ENCODE measurements around the gene CSNK1G3.
A peak's percentile ranks its signal among the peaks of the same experiment; 100 is the strongest.
"Not testable (repeated sequence)": the region's sequence is repeated elsewhere in the genome, so short reads cannot be mapped to it uniquely, and the experiment has no call there.

CSNK1G3 gene

GRCh38 chr5:123511648-123512605, at the start of gene CSNK1G3:
Gene CSNK1G3 (plus strand): TSS chr5:123512177. CDS start chr5:123545664, 33,487 bp downstream.
- peak; percentile 95 to 97 for DNase-seq

GRCh38 chr5:123466839-123467238, 45.1 kb upstream of the CSNK1G3 start:
- DNase-seq, result not testable (repeated sequence)

- DNase-seq, result no peak
Measured at GRCh38 chr5:123471385-123471784, 40.6 kb upstream of the CSNK1G3 start.

GRCh38 chr5:123472150-123472924, 39.6 kb upstream of the CSNK1G3 start:
- no peak for DNase-seq

DNA sequence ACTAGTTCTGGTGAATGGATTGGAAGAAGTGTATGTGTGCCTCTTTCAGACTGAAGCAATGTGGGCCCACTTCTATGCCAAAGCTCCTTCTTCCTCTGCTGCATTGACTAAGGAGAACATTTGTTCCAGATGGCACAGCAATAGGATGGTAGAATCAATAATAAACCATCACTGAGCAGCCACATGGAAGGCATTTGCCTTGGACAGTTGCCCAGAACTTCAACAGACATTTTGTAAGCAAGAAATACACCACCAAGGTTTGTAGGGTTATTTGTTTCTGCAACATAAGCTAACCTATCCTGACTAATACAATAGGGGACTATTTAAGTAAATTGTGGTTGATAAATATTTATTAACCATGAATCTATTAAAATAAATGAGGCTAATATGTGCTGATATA, 37.7 kb upstream of the CSNK1G3 start:
- no peak for DNase-seq

- no peak for DNase-seq
Measured at GRCh38 chr5:123476731-123477130, 35.2 kb upstream of the CSNK1G3 start.

DNA sequence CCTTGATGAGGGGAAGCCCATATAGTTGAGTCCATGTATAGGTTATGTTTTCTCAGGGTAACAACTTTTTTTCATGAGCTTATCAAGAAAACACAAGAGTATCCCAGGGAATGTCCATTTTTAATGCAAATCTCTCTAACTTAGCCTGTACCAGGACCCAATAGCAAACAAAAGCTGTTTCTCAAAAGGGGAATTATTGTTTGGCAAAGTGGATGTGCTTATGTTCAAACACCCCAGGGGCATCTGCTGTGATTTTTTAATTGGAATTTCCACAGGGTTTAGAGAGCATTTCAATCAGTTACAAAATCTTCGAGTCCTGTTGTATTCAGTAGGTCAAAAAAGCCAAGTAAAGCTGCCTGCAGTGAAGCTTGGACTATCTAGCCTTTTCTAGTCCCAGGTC, 33.4 kb upstream of the CSNK1G3 start:
- DNase-seq, result no peak

- DNase-seq, result no peak
Measured at GRCh38 chr5:123482258-123482657, 29.7 kb upstream of the CSNK1G3 start.

DNA sequence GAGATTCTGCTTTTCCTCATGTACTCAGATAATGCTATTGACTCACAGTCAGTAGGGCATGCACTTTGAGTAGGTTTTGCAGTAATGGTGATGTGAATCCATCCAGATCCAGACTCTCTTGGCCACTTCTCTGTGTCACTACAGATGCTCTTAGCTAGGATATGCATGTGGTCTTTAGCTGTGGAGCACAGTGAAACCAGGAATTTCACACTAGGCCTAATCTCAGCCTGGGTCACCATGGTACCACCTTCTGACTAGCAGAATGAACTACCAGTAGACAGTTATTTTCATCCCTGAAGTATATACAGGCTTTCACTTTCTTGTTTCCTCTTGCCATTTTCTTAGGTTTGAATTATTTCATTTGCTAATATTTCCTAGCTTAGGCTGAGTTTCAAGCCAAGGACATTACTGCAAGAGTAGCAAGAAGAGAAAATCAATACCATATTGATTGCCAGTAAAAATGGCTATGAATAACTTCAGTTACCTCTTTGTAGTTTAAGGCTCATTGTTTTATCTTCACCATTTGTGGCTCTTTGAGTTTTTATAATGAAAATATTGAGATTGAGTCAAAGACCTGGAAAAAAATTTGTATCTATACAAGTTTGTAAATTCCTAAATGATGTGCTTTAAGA, 28.4 kb upstream of the CSNK1G3 start:
- DNase-seq, result no peak

GRCh38 chr5:123485275-123485674, 26.7 kb upstream of the CSNK1G3 start:
- DNase-seq, result no peak

DNA sequence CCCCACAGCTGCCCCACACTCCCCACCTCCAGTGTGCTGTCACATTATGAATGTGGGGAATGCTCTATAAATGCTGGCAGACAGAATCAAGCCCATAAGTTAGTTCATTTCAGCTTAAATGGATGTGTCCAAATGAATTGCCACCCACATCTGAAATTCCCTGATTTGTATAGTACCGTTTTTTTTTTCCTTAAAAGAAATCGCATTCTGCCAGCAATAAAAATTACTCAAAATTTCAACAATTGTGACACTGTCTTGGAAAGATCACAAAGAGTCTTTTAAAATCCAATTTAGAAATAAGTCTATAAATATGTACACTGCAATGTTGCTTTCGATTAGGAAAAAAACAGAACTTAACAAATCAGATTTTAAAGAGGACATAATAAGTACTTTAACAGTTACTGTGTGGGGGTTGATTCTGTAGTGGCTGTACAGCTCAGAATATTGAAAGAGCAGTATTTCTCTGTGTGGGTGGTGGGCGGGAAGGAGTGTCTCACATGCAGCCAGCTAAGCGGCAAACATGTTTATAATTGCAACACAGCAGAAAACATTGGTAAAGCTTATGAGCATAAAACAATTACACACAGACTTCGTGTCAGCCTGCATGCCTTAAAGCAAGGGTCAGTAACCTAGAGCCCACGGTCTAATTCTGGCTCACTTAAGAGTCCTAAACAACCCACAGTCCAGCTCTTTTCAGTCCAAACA, 24.9 kb upstream of the CSNK1G3 start:
- no peak for DNase-seq

DNA sequence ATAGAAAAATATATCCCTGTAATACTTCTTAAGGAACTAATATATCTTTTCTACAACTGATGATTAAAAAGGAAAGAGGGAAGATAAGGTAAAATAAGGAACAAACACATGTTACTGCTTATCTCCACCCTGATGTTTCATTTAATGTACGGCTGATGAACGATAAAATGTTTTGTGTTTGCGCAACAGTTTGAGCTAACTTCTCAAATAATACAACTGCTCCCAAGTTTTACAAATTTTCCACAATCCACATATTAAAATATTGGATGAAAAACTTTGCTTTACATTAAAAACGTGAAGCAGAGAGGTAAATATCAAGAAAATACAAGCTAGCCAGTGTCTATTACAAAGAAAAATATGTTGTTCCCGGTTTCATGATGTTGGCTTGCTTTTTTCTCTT, 21.0 kb upstream of the CSNK1G3 start:
- no peak for DNase-seq

- DNase-seq, result not testable (repeated sequence)
Measured at GRCh38 chr5:123495211-123495610, 16.8 kb upstream of the CSNK1G3 start.

DNA sequence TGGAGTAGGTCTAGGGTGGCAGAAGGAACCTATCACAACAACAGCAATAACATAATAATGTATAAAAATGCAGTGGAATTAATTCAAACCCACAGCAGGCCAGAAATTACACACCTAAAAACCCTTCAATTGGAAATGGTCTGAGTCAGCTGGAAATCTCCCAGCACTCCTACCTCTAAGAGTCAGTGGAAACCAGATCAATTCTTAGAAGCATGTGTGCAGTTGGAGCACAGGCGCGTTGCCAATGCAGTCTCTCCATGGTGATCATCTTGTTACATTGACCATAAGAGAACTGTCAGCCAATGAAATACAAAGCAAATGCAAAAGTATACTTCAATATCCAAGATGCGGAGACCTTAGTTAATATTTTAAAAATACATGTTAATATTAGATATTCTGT, 15.1 kb upstream of the CSNK1G3 start:
- no peak for DNase-seq

- DNase-seq, result no peak
Measured at GRCh38 chr5:123500471-123500870, 11.5 kb upstream of the CSNK1G3 start.

DNA sequence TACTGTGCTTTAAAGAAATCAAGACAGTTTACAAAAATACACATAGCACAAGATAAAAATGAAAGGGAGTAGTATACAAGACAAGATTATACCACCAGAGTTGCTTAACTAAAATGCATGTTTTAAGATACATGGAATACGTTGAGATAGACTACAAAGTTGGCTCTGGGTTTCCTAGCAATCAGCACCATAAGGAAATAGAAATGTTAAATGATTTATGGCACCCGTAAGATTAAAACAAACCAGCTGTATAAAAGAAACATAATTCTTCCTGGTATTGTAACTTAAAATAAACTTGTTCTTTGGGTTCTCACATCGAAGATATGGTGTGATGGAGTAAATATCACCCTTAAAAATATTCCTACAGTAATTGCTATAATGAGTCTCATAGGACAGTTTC, 9.9 kb upstream of the CSNK1G3 start:
- no peak for DNase-seq

- no peak for DNase-seq
Measured at GRCh38 chr5:123503299-123503698, 8.7 kb upstream of the CSNK1G3 start.

GRCh38 chr5:123505633-123506032, 6.3 kb upstream of the CSNK1G3 start:
- no peak for DNase-seq

- no peak for DNase-seq
Measured at GRCh38 chr5:123508441-123508840, 3.5 kb upstream of the CSNK1G3 start.

DNA sequence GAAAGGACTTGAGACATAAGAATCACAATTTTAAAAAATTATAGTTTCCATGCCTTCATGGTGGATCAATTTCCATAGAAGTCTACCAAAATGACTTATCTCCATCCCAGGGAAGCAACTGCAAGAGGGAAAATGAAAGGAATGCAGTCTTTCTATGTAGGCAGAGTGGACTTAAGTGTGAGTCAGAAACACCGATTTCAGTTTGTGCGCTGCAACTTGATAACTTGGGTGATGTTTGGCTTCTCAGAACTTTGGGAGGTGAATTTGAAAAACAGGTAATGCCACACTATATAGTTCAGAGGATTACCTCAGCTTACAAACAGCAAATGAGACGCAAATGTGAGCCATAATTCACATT, 708 bp upstream of the CSNK1G3 start:
- no peak for DNase-seq

GRCh38 chr5:123512611-123513461, 859 bp downstream of the CSNK1G3 start:
- peak in 1 of 2 experiments; percentile 24 for DNase-seq

All from Kasumi-1 (cell line).